ENCODE data around the gene TMA7B.

- no peak for TF ChIP-seq ZBTB33 (IDR thresholded peaks at IDR 0.05)
- TF ChIP-seq SRF (IDR thresholded peaks at IDR 0.05; ENCODE audit: low read depth in 2 of 2, low read length in 2 of 2): no peak
- TF ChIP-seq, protein P1, sequence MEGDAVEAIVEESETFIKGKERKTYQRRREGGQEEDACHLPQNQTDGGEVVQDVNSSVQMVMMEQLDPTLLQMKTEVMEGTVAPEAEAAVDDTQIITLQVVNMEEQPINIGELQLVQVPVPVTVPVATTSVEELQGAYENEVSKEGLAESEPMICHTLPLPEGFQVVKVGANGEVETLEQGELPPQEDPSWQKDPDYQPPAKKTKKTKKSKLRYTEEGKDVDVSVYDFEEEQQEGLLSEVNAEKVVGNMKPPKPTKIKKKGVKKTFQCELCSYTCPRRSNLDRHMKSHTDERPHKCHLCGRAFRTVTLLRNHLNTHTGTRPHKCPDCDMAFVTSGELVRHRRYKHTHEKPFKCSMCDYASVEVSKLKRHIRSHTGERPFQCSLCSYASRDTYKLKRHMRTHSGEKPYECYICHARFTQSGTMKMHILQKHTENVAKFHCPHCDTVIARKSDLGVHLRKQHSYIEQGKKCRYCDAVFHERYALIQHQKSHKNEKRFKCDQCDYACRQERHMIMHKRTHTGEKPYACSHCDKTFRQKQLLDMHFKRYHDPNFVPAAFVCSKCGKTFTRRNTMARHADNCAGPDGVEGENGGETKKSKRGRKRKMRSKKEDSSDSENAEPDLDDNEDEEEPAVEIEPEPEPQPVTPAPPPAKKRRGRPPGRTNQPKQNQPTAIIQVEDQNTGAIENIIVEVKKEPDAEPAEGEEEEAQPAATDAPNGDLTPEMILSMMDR (IDR thresholded peaks at IDR 0.05 in 2 of 3, conservative IDR thresholded peaks at IDR 0.05 in 1 of 3; ENCODE audit: control insufficient read depth in 2 of 3, extremely low read depth in 1 of 3, insufficient read depth in 1 of 3, low read depth in 3 of 3, low read length in 3 of 3): no peak
- TF ChIP-seq ZNF217 (IDR thresholded peaks at IDR 0.05): no peak
- TF ChIP-seq PAX5 (IDR thresholded peaks at IDR 0.05; ENCODE audit: borderline replicate concordance, low read depth, low read length): no peak
- TF ChIP-seq SMARCA5 (IDR thresholded peaks at IDR 0.05): no peak
- no peak for TF ChIP-seq BACH1 (IDR thresholded peaks at IDR 0.05; ENCODE audit: borderline replicate concordance)
- no peak for TF ChIP-seq TBL1XR1 (IDR thresholded peaks at IDR 0.05; ENCODE audit: low read depth, low read length)
- TF ChIP-seq POU2F2 (IDR thresholded peaks at IDR 0.05; ENCODE audit: borderline replicate concordance, low read depth, low read length): no peak
- TF ChIP-seq CEBPZ (IDR thresholded peaks at IDR 0.05; ENCODE audit: low read depth, low read length): no peak
These were observed 19.3 kb downstream of the TMA7B start for GRCh38 chr22:39979458-39979857.

Measured in GM12878 (cell line).